Left ventricle myocardium superior (tissue), 1 donor: ENCODE results near the gene AXIN2. TPM values are rescaled to one million over a fixed set of nuclear protein-coding genes. Genes with fewer than 3 reads are reported as not detected.
A peak's percentile ranks its signal among the peaks of the same experiment; 100 is the strongest.

Experiments
- ATAC-seq: fragments of 200-7000 bp; cut with Tn5 transposase; one replicate; pipeline ENCODE4 v1.9.1; 2020; ENCODE audit warnings: mild to moderate bottlenecking, moderate library complexity
- DNase-seq: peaks from one replicate; pipeline ENCODE4 v3.0.0-alpha.2; 2020
- intact Hi-C: fragments of 100-400 bp; cut with micrococcal nuclease; formaldehyde crosslinking; loops from one replicate; pipeline ENCODE4 v1.11.0; 2022
- total RNA-seq: library from RNA; stranded (reverse); fragmentation: NEBNext Ultra II Directional; extraction: Animal tissue kit (Norgen Biotek cat#: 25700); gene quantifications from one replicate; pipeline ENCODE4 v1.2.1, GENCODE V29; 2021
- donor health status: DM: no; HTN: yes; CAD: no; lungs with severe emphysema.

The AXIN2 gene
- total RNA-seq, 1 donor from 2014 or later = 17.2 TPM

DNA sequence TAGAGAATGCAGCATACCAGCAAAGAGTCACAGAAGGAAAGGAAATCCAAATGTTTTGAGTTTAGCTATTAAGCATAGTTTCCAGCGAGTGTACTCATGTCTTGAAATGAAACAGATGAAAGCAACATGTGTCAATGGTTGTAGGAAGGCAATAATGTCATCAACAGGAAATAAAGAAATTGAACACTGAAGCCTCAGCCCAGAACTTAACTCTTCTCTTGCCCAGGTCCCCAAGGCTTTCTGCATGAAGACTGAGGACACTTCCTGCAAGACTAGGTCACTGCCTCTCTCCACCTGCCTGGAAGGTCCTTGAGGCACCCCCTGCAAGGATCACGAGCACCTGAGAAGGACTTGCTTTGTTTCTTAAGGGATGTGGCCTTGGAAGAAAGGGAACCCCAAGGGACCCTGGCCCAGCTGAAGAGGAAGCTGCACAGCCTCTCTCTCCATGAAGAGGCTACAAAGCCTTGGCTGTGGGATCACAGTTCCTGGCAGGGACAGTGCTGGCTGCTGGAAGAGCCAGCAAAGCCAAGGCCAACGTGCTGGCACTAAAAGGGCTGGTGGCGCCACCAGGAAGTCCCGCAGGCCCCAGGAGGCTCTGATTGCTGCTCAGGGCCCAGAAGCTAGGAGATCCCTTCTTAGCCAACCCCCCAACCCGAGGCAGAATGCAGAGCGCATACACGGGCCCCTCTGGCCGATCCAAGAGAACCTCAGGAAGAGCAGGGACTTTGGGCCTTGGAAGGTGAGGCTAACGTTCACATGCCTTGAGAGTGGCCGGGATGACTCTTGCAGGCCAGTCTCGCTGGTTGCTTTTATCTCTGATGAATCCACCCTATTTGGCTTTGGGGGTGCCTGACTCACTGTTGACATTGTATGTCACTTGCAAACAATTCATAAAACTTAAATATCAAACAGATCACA is 23.4 kb upstream of the AXIN2 start:
- peak; percentile 65 for DNase-seq

DNA sequence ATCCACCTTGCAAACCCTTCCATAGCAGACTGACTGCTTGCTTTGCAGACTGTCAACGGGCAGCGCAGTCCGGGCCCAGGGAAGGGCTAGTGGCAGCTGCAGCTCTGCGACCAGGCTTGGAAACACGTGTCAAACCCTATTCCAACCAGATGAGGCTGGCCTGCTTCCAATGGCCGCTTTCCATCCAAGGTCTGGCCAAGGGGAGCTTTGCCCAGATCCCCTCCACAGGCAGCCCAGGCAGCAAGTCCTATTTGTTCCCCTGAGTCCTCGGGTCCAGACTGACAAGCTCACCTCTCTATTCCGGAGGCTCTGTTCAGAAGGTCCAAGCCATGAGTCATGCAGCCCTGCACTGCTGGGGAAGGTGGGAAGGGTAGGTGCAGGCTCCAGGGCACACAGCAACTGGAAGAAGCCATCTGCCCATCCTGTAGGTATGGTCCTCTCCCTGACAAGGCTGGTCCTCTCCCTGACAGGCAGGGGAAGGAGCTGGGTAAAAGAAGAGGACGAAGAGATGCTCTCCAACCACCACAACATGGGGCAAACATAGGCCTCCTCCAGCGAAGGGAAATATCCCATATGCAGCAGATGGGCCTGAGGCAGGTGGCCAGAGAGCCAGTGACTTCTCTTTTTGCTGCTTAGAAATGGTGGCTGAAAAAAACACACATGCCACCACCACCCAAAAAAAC is 22.6 kb upstream of the AXIN2 start:
- intact Hi-C loops = no loop called here
- DNase-seq (peak; percentile 69), ATAC-seq (peak; percentile 50)

More for the DNA sequence above, 23.4 kb upstream of the AXIN2 start:
- ATAC-seq = peak; percentile 71
- intact Hi-C loops = no loop called here

DNA sequence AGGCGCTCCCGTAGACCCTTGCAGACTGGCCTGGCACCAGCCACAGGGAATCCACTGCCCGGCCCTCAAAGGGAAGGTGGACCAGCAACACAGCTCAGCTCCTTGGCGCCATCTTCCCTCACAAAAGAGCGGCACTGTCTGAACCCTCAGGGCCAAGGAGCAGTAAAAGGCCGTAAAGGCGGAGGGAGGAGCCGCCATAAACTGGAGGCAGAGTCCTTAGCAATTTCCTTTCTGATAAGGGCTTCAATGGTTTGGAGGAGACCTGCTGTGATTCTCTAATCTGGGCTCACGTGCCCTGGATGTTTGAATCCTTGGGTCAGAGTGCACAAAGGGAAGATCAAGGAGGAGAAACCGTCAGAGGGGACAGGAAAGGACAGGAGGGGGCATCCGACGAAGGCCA is 15.5 kb upstream of the AXIN2 start:
- intact Hi-C loops = no loop called here

DNA sequence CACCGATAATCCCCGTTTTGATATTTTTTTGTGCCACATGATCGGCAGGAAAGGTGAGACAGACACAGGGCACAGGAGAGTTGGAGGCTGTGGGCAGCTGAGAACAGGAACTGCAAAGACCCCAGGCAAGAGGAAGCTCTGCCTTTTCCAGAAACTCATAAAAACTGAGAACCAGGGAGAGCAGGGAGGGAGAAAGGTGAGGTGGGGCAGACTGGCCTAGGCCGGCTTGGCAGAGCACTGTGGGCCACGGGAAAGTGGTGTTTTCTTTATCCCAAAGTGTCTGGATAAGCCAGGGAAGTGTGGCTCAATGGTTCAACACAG is 11.8 kb upstream of the AXIN2 start:
- DNase-seq (no peak), ATAC-seq (no peak)
- intact Hi-C loops = no loop called here

More for the DNA sequence above, 15.5 kb upstream of the AXIN2 start:
- ATAC-seq = no peak
- no peak for DNase-seq

DNA sequence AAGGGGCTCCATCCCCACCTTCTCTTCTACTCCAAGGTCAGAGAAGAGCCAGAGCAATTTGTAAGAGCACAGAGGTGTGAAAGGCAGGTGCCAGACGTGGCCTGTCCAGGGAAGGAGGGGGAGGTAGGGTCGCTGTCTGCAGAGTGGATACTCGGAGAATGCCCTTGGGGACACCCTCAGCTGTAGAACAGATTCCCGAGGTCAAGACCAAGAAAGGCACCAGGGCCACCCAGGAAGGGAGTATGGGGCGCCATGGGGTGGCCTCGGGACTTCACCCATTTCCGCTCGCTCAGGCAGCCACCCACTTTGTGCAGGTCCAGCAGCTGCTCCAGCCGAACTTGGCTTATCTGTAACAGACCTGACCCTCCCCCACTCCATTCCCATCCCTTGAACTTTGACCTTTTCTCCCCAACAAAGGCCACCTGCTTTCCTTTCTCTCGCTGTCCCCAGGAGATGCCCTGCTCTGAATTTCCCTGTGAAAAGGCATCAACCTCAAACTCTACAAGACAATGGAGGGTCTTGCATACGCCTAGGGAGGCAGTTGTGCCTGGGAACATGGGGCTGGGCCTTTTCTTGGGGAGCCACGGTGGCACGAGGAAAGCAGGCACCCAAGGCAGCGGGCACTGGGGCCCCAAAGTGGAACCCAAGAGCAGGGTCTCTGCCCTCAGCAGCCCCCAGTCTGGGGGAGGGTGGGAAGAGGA is 11.3 kb upstream of the AXIN2 start:
- ATAC-seq (no peak), DNase-seq (no peak)
- intact Hi-C loops = no loop called here

DNA sequence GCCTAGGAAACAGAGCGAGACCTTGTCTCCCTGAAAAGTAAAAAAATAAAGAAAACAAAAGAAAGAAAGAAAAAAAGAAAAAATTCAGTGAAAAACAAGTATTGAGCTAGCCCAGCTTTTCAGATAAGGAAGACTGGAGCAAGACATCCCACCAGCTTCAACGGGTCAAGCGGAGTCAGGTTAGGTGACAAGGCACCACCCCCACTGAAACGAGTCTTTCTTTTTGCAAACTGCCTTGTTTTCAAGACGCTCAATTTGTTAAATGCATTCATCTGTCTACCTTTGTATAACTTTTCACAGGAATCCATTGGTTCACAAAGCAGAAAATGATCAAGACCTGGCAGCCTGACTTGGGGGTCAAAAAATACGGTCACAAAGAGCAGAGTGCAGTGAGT is 10.7 kb upstream of the AXIN2 start:
- ATAC-seq = no peak

DNA sequence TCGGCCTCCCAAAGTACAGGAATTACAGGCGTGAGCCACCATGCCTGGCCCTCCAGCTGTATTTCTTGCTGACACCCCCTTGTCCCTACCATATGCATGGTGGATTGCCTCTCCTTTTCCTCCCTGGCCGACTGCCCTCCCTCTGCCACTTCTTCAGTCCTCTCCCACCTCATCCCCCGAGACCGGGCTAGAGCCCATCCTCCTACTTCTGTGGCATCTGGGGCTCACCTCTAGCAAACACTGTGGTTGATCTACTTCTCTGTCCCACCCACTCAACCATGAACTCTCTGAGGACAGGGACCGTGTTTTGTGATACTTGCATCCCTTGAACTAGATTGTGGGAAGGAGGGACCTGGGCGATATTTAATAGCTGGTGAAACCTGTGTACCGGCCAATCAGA is 7.5 kb upstream of the AXIN2 start:
- intact Hi-C loops = no loop called here
- ATAC-seq (no peak), DNase-seq (no peak)

More for the DNA sequence above, 10.7 kb upstream of the AXIN2 start:
- no peak for DNase-seq
- intact Hi-C loops = no loop called here

DNA sequence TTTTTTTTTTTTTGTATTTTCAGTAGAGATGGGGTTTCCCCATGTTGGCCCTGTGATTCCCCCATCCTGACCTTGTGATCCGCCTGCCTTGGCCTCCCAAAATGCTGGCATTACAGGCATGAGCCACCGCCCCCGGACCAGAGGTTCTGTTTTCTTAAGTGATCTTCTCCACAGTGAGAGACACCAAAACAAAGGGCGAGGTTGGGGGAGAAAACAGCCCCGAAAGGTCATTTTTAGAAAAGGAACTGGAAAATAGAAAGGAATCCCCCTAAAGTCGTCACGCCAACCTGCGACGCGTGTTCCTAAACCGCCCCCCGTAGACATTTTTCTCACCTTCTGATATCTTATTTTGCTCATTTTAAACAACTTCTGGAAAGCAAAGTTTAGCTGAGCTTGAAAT is 6.1 kb upstream of the AXIN2 start:
- DNase-seq = no peak
- ATAC-seq = no peak
- intact Hi-C loops = no loop called here

DNA sequence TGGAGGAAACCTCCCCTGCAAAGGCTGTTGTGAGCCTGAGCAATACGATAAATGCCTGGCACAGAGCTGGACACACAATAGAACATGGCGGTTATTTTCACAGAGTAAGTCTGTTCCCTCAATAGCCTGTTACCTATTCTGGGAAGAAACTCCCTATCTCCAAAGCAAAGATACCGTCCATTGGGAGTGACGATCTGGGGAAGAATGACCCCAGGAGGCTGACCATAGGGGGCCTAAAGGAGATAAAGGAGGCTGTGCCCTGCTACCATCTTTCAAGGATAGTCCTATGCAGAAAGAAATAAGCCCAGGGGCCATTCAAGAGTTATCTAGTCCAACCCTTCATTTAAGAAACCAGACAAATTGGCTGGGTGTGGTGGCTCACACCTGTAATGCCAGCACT is 4.1 kb upstream of the AXIN2 start:
- intact Hi-C loops = no loop called here
- no peak for ATAC-seq
- no peak for DNase-seq

DNA sequence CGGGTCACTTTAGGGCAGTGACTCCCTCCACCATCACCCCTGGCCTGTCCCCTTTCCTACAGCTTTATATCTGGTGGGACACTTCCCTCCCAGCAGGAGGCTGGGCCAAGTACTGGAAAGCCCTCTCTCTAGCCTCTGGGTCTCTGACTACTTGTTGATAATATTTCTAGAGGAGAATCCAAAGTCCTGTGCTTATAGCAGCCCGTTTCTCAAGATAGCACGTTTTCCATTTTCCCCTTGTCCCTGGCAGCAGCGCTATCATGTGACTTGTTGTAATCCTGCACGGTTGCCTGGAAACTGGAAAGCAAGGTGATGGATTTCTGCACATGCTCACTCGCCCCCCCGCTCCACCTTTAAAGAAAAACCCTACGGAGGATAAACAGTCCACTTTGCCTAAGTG is 3.3 kb upstream of the AXIN2 start:
- intact Hi-C loops = no loop called here
- peak; percentile 53 for ATAC-seq
- DNase-seq = peak; percentile 45

DNA sequence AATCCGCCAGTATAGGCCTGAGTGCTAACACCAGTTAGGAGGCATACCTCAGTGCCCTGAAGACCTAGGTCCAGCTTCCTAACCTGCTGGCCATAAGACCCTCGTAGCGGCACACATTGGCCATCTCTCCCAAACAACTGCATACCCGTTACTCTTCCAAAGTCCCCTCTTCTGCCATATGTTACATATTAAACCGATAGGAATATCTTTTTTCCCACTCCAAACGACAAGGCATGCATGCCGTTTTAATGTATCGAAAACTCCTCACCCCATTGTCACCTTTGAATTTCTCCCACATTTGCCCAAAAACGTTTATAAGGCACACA is 721 bp upstream of the AXIN2 start:
- intact Hi-C loops = no loop called here
- no peak for ATAC-seq

DNA sequence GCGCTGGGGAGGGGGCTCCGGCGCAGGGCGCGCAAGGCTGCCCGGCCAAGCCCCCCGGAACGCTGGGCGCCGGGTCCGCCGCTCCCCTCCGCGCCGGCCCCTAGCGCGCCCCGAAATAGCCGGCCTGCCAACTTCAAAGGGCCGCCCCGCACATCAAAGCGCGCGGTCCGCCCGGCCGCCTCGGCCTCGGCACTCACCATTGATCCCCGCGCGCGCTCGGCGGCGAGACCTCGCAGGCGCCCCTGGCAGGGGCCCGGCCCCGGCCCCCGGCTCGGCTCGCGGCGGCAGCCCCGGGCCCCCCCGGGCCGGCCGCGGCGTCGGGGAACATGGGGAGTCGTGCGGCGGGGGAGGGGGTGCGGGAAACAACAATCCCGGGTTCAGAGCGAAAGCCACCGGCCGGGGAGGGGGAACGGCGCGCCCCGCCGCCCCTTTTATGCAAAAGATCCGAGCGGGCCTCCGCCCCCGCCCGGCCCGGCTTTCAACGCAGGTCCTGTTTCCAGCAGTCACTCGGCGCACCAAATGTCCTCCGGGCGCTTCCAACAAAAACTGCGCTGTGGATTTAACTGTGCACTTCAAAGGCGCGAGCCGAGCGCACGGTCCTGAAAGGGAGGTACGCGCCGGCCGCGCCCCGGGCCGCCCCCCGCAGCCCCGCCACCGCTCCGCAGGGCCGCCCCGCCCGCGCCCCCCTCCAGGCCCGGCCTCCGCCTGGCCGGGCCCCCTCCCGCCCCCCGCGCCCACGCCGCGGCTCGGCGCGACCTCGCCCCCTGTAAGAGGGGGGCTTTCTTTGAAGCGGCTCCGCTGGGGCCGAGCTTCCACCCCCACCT is 608 bp downstream of the AXIN2 start:
- DNase-seq (peak; percentile 90), ATAC-seq (peak; percentile 32)
- intact Hi-C loops = no loop called here

More for the DNA sequence above, 721 bp upstream of the AXIN2 start:
- DNase-seq = no peak

DNA sequence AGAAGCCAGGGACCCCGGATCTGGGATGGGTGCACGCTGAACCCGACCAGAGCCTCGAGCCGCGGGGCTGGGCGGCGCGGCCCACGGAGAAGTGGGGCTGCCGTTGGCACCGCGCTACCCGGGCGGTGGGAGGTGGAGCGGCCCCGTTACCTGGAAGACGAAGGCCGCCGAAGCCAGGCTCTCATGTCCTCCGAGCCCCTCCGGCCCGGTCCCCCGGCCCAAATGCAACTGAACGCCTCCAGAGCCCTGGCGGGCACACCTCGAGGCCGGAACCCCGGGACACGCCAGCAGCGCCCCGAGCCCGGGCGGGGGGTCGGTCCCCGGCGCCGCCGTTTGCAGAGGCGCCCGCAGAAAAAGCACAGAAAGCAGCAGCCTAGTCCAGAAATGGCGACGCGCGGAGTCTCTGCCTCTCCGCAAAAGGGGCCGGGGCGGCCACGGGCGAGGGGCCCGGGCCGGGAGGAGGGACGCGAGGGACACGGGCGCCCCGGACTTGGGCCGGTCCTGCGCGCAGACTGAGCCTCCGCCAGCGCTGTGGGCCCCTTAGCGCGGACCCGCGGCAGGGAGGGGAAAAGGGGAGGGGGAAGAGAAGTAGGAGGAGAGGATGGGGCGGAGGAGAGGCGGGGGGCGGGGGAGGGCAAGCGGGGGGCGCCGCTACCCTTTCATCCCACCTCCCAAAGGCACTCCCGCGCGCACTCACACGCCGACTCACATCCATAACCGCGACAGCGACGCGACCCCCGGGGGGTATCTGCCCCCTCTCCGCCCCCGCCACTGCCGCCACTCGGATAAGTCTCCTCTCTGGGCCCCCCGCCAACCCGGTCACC is 1.4 kb downstream of the AXIN2 start:
- intact Hi-C loops = no loop called here
- peak; percentile 66 for DNase-seq
- ATAC-seq = peak; percentile 30

DNA sequence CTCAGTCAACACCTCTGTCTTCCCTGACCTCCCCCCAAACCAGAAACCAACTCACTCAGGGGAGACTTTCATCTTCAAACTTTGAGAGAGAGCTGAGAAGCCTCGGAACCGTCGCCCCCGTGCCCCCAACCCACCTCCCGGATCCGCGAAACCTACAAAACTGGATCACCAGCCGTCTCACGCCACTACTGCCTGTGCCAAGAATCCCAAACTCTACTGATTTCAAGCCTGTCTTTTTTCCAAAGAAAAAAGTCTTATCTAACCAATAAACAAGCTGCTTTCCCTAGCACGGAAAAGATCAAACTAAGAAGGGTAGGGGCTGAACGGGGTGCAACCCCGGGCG is 2.0 kb downstream of the AXIN2 start:
- intact Hi-C loops = no loop called here
- no peak for DNase-seq
- ATAC-seq = no peak

DNA sequence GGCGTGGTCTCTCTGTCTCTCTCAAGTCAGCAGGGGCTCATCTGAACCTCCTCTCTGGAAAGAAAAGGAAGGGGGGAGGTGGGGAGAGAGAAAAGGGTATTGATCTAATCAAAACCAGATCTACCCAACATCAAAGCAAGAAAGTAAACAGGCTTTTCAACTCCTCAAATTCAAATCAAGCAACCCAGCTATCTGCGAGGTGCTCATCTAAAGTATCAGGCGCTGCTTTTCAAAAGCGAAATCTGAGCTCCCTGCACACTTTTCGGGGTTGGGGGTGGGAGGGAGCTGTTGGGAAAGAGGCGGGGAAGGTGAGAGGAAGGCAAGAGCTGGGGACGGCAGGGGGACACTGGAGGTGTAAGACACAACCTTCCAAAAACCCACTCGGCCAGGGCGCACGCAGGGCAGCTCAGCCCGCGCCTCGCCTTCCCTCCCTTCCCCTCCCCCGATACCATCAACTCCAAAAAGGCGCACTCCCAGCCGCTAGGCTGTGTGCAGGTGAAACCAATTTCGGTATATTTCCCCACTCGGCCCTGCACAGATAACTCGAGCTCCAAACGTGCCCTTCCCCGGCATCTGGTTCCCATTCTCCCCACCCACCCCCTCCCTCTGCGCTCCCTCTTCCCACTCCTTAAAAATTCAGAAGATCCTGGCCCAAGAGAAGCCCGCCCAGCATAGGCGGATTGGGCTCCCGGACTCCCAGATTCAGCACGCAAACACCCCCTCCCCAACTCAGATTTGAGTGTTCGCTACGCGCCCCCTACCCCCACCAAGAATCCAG is 2.6 kb downstream of the AXIN2 start:
- ATAC-seq (no peak), DNase-seq (peak; percentile 39)
- intact Hi-C loops = no loop called here

DNA sequence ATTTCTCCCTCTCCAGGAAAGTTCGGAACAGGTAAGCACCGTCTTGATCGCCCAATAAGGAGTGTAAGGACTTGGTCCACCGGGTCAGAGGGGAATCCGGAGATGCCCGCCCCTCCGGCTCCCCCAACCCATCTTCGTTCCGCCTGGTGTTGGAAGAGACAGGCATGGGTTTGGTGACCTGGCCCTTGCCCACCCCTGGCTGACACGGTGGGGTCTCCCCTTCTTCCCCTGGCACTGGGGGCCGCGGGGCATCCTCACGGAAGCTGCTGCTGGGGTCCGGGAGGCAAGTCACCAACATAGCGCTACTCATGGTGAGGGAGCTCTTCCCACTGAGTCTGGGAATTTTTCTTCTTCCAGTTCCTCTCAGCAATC is 3.2 kb downstream of the AXIN2 start:
- intact Hi-C loops = no loop called here
- no peak for ATAC-seq
- no peak for DNase-seq

DNA sequence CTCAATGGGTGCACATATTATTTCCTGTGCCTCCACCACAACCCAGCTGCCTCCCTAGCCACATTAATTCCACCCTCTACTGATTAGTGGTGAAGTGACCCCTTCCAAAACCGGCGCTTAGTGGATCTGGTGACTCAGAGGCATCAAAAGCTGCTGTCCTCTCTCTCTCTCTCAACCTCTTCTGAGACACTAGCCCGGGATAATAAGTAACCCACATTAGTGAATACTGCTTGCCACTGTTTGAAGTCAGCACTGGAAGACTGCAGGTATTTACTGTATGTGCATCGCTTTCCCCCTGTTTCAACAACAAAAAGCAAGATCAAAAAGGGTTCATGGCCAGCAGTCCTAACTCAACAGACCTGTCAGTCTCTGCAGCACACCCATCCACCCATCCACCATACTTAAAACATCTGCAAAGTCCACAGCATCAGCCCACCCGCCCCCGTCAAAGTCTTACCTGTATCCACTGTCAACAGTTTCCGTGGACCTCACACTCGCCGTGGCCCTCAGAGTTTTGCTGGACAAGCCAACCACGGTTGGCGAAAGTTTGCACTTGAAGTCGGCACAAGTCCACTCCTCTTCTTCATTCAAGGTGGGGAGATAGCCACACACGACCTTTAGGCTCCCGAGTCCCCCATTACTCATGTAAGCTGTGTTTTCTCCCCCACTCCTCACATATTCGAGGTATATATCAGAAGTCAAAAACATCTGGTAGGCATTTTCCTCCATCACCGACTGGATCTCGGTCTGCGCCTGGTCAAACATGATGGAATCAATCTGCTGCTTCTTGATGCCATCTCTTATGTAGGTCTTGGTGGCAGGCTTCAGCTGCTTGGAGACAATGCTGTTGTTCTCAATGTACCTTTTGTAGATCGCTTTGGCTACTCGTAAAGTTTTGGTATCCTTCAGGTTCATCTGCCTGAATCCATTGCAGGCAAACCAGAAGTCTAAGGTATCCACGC is 3.8 kb downstream of the AXIN2 start:
- ATAC-seq (no peak), DNase-seq (no peak)
- intact Hi-C loops = no loop called here
